Central memory CD4-positive, alpha-beta T cell (primary cell): ENCODE results near the gene GIMAP8.
A peak's percentile ranks its signal among the peaks of the same experiment; 100 is the strongest.
"Not testable (repeated sequence)": the region's sequence is repeated elsewhere in the genome, so short reads cannot be mapped to it uniquely, and the experiment has no call there.

Experiments used
- DNase-seq: peaks from one replicate; pipeline ENCODE4 v3.0.0; 2022

The GIMAP8 gene

GRCh38 chr7:150441524-150441923, 8.9 kb upstream of the GIMAP8 start:
- DNase-seq = no peak

GRCh38 chr7:150442811-150443210, 7.6 kb upstream of the GIMAP8 start:
- DNase-seq = no peak

GRCh38 chr7:150443793-150444540, 6.5 kb upstream of the GIMAP8 start:
- DNase-seq = no peak

GRCh38 chr7:150444674-150445365, 5.6 kb upstream of the GIMAP8 start:
- DNase-seq = no peak

GRCh38 chr7:150446288-150446938, 4.0 kb upstream of the GIMAP8 start:
- no peak for DNase-seq

- DNase-seq = no peak
Measured at GRCh38 chr7:150447966-150448788, 2.3 kb upstream of the GIMAP8 start.

GRCh38 chr7:150448789-150449147, 1.7 kb upstream of the GIMAP8 start:
- DNase-seq = peak; percentile 86

- peak; percentile 12 for DNase-seq
Measured at GRCh38 chr7:150449206-150449952, 1.1 kb upstream of the GIMAP8 start.

- peak; percentile 66 for DNase-seq
Measured at GRCh38 chr7:150451097-150451793, 815 bp downstream of the GIMAP8 start.

- peak; percentile 13 for DNase-seq
Measured at GRCh38 chr7:150451833-150452461, 1.5 kb downstream of the GIMAP8 start.

GRCh38 chr7:150453181-150453580, 2.8 kb downstream of the GIMAP8 start:
- DNase-seq = peak; percentile 34

- DNase-seq = no peak
Measured at GRCh38 chr7:150453892-150454291, 3.5 kb downstream of the GIMAP8 start.

GRCh38 chr7:150457064-150457463, 6.6 kb downstream of the GIMAP8 start:
- DNase-seq = not testable (repeated sequence)

- DNase-seq = no peak
Measured at GRCh38 chr7:150458235-150458634, 7.8 kb downstream of the GIMAP8 start.

- no peak for DNase-seq
Measured at GRCh38 chr7:150458756-150459155, 8.3 kb downstream of the GIMAP8 start.

- no peak for DNase-seq
Measured at GRCh38 chr7:150461520-150461919, 11.1 kb downstream of the GIMAP8 start.

- no peak for DNase-seq
Measured at GRCh38 chr7:150462413-150462812, 12.0 kb downstream of the GIMAP8 start.

GRCh38 chr7:150463461-150463860, 13.0 kb downstream of the GIMAP8 start:
- DNase-seq = no peak

GRCh38 chr7:150464962-150465361, 14.5 kb downstream of the GIMAP8 start:
- no peak for DNase-seq

- DNase-seq = no peak
Measured at GRCh38 chr7:150465414-150465813, 15.0 kb downstream of the GIMAP8 start.

- no peak for DNase-seq
Measured at GRCh38 chr7:150466477-150466876, 16.0 kb downstream of the GIMAP8 start.
